Fibroblast of skin of right biceps (primary cell): ENCODE measurements around the gene PSG7.
"Not testable (repeated sequence)": the region's sequence is repeated elsewhere in the genome, so short reads cannot be mapped to it uniquely, and the experiment has no call there.

ENCODE experiments used
- DNase-seq: peaks from one replicate; pipeline ENCODE4 v3.0.0-alpha.2; 2013

The PSG7 gene

GRCh38 chr19:42937107-42937506, at the start of gene PSG7:
PSG7 (minus strand) TSS chr19:42937207; CDS start chr19:42937076, 131 bp downstream.
- DNase-seq: not testable (repeated sequence)

GRCh38 chr19:42985588-42985987, 48.6 kb upstream of the PSG7 start:
- no peak for DNase-seq

- not testable (repeated sequence) for DNase-seq
These were observed 45.1 kb upstream of the PSG7 start for GRCh38 chr19:42982111-42982510.

- not testable (repeated sequence) for DNase-seq
These were observed 34.4 kb upstream of the PSG7 start for GRCh38 chr19:42971451-42971850.

GRCh38 chr19:42965176-42965575, 28.2 kb upstream of the PSG7 start:
- DNase-seq: peak; percentile 75

GRCh38 chr19:42961119-42961518, 24.1 kb upstream of the PSG7 start:
- no peak for DNase-seq

GRCh38 chr19:42952126-42952525, 15.1 kb upstream of the PSG7 start:
- not testable (repeated sequence) for DNase-seq

GRCh38 chr19:42951476-42951875, 14.5 kb upstream of the PSG7 start:
- DNase-seq: not testable (repeated sequence)

GRCh38 chr19:42942187-42942789, 5.3 kb upstream of the PSG7 start:
- DNase-seq: peak; percentile 15

GRCh38 chr19:42934726-42935125, 2.3 kb downstream of the PSG7 start:
- not testable (repeated sequence) for DNase-seq

- peak; percentile 55 for DNase-seq
These were observed 2.8 kb downstream of the PSG7 start for GRCh38 chr19:42934183-42934582.

GRCh38 chr19:42933412-42933811, 3.6 kb downstream of the PSG7 start:
- not testable (repeated sequence) for DNase-seq

GRCh38 chr19:42932485-42933101, 4.4 kb downstream of the PSG7 start:
- peak; percentile 92 for DNase-seq

- DNase-seq: peak; percentile 52
These were observed 6.8 kb downstream of the PSG7 start for GRCh38 chr19:42930214-42930613.

GRCh38 chr19:42928896-42929295, 8.1 kb downstream of the PSG7 start:
- no peak for DNase-seq

GRCh38 chr19:42926781-42927180, 10.2 kb downstream of the PSG7 start:
- no peak for DNase-seq

- DNase-seq: peak; percentile 51
These were observed 13.9 kb downstream of the PSG7 start for GRCh38 chr19:42923106-42923505.

GRCh38 chr19:42920971-42921370, 16.0 kb downstream of the PSG7 start:
- DNase-seq: not testable (repeated sequence)

GRCh38 chr19:42919757-42920079, 17.3 kb downstream of the PSG7 start:
- DNase-seq: peak; percentile 4

- DNase-seq: not testable (repeated sequence)
These were observed 17.8 kb downstream of the PSG7 start for GRCh38 chr19:42919070-42919756.

GRCh38 chr19:42918377-42919069, 18.5 kb downstream of the PSG7 start:
- not testable (repeated sequence) for DNase-seq

- not testable (repeated sequence) for DNase-seq
These were observed 19.4 kb downstream of the PSG7 start, which contains the start of gene PSG6 for GRCh38 chr19:42917634-42918033. PSG6 (minus strand) TSS chr19:42917894; CDS start chr19:42917792, 102 bp downstream.

- DNase-seq: peak; percentile 29
These were observed 20.1 kb downstream of the PSG7 start for GRCh38 chr19:42916931-42917330.
